BE2C (cell line): ENCODE data around the gene TGFBI.
"Not testable (repeated sequence)": the region's sequence is repeated elsewhere in the genome, so short reads cannot be mapped to it uniquely, and the experiment has no call there.

Source experiments
- DNase-seq: peaks from one replicate; pipeline ENCODE4 v3.0.0-alpha.2; 2020
- H3K27me3 ChIP-seq: fragments of 250-450 bp; sonication (Bioruptor Pico); 2 replicates; pipeline ENCODE4 v1.5.1; 2020; ENCODE audit warnings: mild to moderate bottlenecking
- H3K36me3 ChIP-seq: fragments of 250-450 bp; sonication (Bioruptor Pico); 2 replicates; pipeline ENCODE4 v1.5.1; 2020; ENCODE audit warnings: mild to moderate bottlenecking
- H3K4me1 ChIP-seq: fragments of 250-450 bp; sonication (Bioruptor Pico); 2 replicates; pipeline ENCODE4 v1.5.1; 2020
- H3K4me3 ChIP-seq: 2 replicates; pipeline ENCODE4 v1.5.1; 2011; ENCODE audit warnings: low read depth, low read length
- H3K9me3 ChIP-seq: fragments of 250-450 bp; sonication (Bioruptor Pico); 2 replicates; pipeline ENCODE4 v1.5.1; 2020
- CTCF ChIP-seq: IDR thresholded peaks from 2 replicates; pipeline ENCODE4 v1.5.1; 2012; ENCODE audit warnings: mild to moderate bottlenecking, low read depth, low read length

TGFBI gene

GRCh38 chr5:136042665-136043121, 13.9 kb downstream of the TGFBI start:
- Histone ChIP-seq H3K4me1 (no peaks in the 10 kb centered on the region), H3K36me3 (no peaks in the 10 kb centered on the region), H3K27me3 (no peaks in the 10 kb centered on the region), H3K4me3 (no peak overlapping the region), H3K9me3 (no peaks in the 10 kb centered on the region)
- DNase-seq: no peak
- TF ChIP-seq CTCF: no peak

- H3K4me3 ChIP-seq: no peak overlapping the region
- no peaks in the 10 kb centered on the region for H3K9me3 ChIP-seq
- no peak for TF ChIP-seq CTCF
- no peaks in the 10 kb centered on the region for H3K4me1 ChIP-seq
- no peaks in the 10 kb centered on the region for H3K36me3 ChIP-seq
- no peak for DNase-seq
- no peaks in the 10 kb centered on the region for H3K27me3 ChIP-seq
Measured at GRCh38 chr5:136043551-136043950, 14.8 kb downstream of the TGFBI start.

GRCh38 chr5:136043968-136044610, 15.3 kb downstream of the TGFBI start:
- DNase-seq: no peak
- H3K27me3 ChIP-seq: no peaks in the 10 kb centered on the region
- no peak for TF ChIP-seq CTCF
- H3K36me3 ChIP-seq: no peaks in the 10 kb centered on the region
- H3K9me3 ChIP-seq: no peaks in the 10 kb centered on the region
- no peak overlapping the region for H3K4me3 ChIP-seq
- no peaks in the 10 kb centered on the region for H3K4me1 ChIP-seq

GRCh38 chr5:136045026-136045425, 16.2 kb downstream of the TGFBI start:
- H3K9me3 ChIP-seq, DNase-seq, H3K4me1 ChIP-seq, H3K27me3 ChIP-seq, H3K36me3 ChIP-seq, H3K4me3 ChIP-seq: not testable (repeated sequence)

- Histone ChIP-seq H3K27me3 (no peaks in the 10 kb centered on the region), H3K9me3 (no peaks in the 10 kb centered on the region), H3K4me3 (no peak overlapping the region), H3K4me1 (no peaks in the 10 kb centered on the region), H3K36me3 (no peaks in the 10 kb centered on the region)
- no peak for DNase-seq
- TF ChIP-seq CTCF: no peak
Measured at GRCh38 chr5:136046246-136046645, 17.5 kb downstream of the TGFBI start.

GRCh38 chr5:136047858-136048257, 19.1 kb downstream of the TGFBI start:
- no peaks in the 10 kb centered on the region for H3K27me3 ChIP-seq
- no peaks in the 10 kb centered on the region for H3K36me3 ChIP-seq
- H3K9me3 ChIP-seq: no peaks in the 10 kb centered on the region
- no peak for DNase-seq
- no peak for TF ChIP-seq CTCF
- no peaks in the 10 kb centered on the region for H3K4me1 ChIP-seq
- no peak overlapping the region for H3K4me3 ChIP-seq

GRCh38 chr5:136048966-136049365, 20.2 kb downstream of the TGFBI start:
- DNase-seq: no peak
- no peak for TF ChIP-seq CTCF
- Histone ChIP-seq H3K27me3 (no peaks in the 10 kb centered on the region), H3K4me1 (no peaks in the 10 kb centered on the region), H3K36me3 (no peaks in the 10 kb centered on the region), H3K4me3 (no peak overlapping the region), H3K9me3 (no peaks in the 10 kb centered on the region)
